H7 (cell line): Measurements from ENCODE around the gene MRPL21. TPM values are rescaled to one million over a fixed set of nuclear protein-coding genes. Genes with fewer than 3 reads are reported as not detected.

Experiments used
- DNase-seq: peaks from one replicate; pipeline ENCODE4 v3.0.0; 2012
- H3K27me3 ChIP-seq: 2 replicates; pipeline ENCODE4 v1.6.0; 2011; ENCODE audit warnings: mild to moderate bottlenecking, low read length; ENCODE audit not compliant: control insufficient read depth, insufficient read depth
- H3K36me3 ChIP-seq: replicated peaks from 2 replicates; pipeline ENCODE4 v1.5.1; 2011; ENCODE audit warnings: low read length; ENCODE audit not compliant: control insufficient read depth, insufficient read depth
- H3K4me3 ChIP-seq: 2 replicates; pipeline ENCODE4 v1.5.1; 2011; ENCODE audit warnings: low read depth, mild to moderate bottlenecking, control low read depth, low read length, moderate library complexity; ENCODE audit not compliant: insufficient read depth
- total RNA-seq: library from RNA; depleted of rRNA; stranded (reverse); fragments of >200 nt; shearing (Covaris generic); gene quantifications from 2 replicates; pipeline ENCODE4 v1.2.3, GENCODE V29; 2014; rRNA removed

Gene MRPL21
- total RNA-seq: 70.0 and 108 TPM in 2 replicates

GRCh38 chr11:68903288-68904247 is at the start of gene MRPL21, which contains the start of gene IGHMBP2:
Gene MRPL21, minus strand, starts transcription at chr11:68903832. Its CDS starts 22 bp downstream, at chr11:68903810.
Gene IGHMBP2, plus strand, starts transcription at chr11:68903891. Its CDS starts 62 bp downstream, at chr11:68903953.
- H3K36me3 ChIP-seq: peaks cover 11% of the 10 kb centered on the region
- peak within 1 kb of the TSS; percentile 97 for H3K4me3 ChIP-seq
- peak; percentile 96 for DNase-seq
- no peaks in the 10 kb centered on the region for H3K27me3 ChIP-seq

GRCh38 chr11:68950762-68951161 is 47.1 kb upstream of the MRPL21 start:
- Histone ChIP-seq H3K36me3 (no peaks in the 10 kb centered on the region), H3K27me3 (no peaks in the 10 kb centered on the region), H3K4me3 (no peak overlapping the region)
- DNase-seq: peak; percentile 85

- peak; percentile 91 for DNase-seq
- H3K27me3 ChIP-seq: no peaks in the 10 kb centered on the region
Measured at GRCh38 chr11:68950270-68950669, 46.6 kb upstream of the MRPL21 start.

GRCh38 chr11:68948935-68949334 is 45.3 kb upstream of the MRPL21 start:
- DNase-seq: no peak
- no peak overlapping the region for H3K4me3 ChIP-seq
- no peaks in the 10 kb centered on the region for H3K27me3 ChIP-seq
- no peaks in the 10 kb centered on the region for H3K36me3 ChIP-seq

More at GRCh38 chr11:68950270-68950669, 46.6 kb upstream of the MRPL21 start:
- Histone ChIP-seq H3K4me3 (no peak overlapping the region), H3K36me3 (no peaks in the 10 kb centered on the region)

GRCh38 chr11:68948496-68948895 is 44.9 kb upstream of the MRPL21 start:
- H3K36me3 ChIP-seq: no peaks in the 10 kb centered on the region
- no peak for DNase-seq
- H3K4me3 ChIP-seq: no peak overlapping the region
- no peaks in the 10 kb centered on the region for H3K27me3 ChIP-seq

- H3K4me3 ChIP-seq: no peak overlapping the region
- no peaks in the 10 kb centered on the region for H3K27me3 ChIP-seq
- DNase-seq: no peak
- H3K36me3 ChIP-seq: no peaks in the 10 kb centered on the region
Measured at GRCh38 chr11:68947151-68947550, 43.5 kb upstream of the MRPL21 start.

- H3K4me3 ChIP-seq: no peak overlapping the region
- H3K27me3 ChIP-seq: no peaks in the 10 kb centered on the region
- H3K36me3 ChIP-seq: no peaks in the 10 kb centered on the region
- DNase-seq: peak; percentile 68
Measured at GRCh38 chr11:68946416-68947090, 42.9 kb upstream of the MRPL21 start.

- no peak overlapping the region for H3K4me3 ChIP-seq
- H3K27me3 ChIP-seq: no peaks in the 10 kb centered on the region
- DNase-seq: peak; percentile 48
- H3K36me3 ChIP-seq: peaks cover 6% of the 10 kb centered on the region
Measured at GRCh38 chr11:68942751-68943271, 39.2 kb upstream of the MRPL21 start.

GRCh38 chr11:68942095-68942620 is 38.5 kb upstream of the MRPL21 start:
- Histone ChIP-seq H3K4me3 (no peak overlapping the region), H3K36me3 (peaks cover 12% of the 10 kb centered on the region), H3K27me3 (no peaks in the 10 kb centered on the region)
- no peak for DNase-seq

GRCh38 chr11:68941324-68942094 is 37.9 kb upstream of the MRPL21 start:
- DNase-seq: peak; percentile 39
- H3K36me3 ChIP-seq: peaks cover 14% of the 10 kb centered on the region
- H3K27me3 ChIP-seq: no peaks in the 10 kb centered on the region

GRCh38 chr11:68940651-68941323 is 37.2 kb upstream of the MRPL21 start:
- no peaks in the 10 kb centered on the region for H3K27me3 ChIP-seq
- H3K36me3 ChIP-seq: peaks cover 16% of the 10 kb centered on the region
- peak; percentile 44 for DNase-seq
- H3K4me3 ChIP-seq: no peak overlapping the region

More at GRCh38 chr11:68941324-68942094, 37.9 kb upstream of the MRPL21 start:
- H3K4me3 ChIP-seq: no peak overlapping the region

GRCh38 chr11:68939583-68940555 is 36.2 kb upstream of the MRPL21 start:
- no peak overlapping the region for H3K4me3 ChIP-seq
- DNase-seq: peak; percentile 64
- H3K27me3 ChIP-seq: no peaks in the 10 kb centered on the region
- peaks cover 16% of the 10 kb centered on the region for H3K36me3 ChIP-seq
